ENCODE measurements around the gene TMPRSS11A. TPM values are rescaled to one million over a fixed set of nuclear protein-coding genes. Genes with fewer than 3 reads are reported as not detected.

The TMPRSS11A gene
- total RNA-seq, 1 donor from 2014 or later = not detected

GRCh38 chr4:67879486-67879885 lies 83.8 kb downstream of the TMPRSS11A start:
- Mint-ChIP-seq H3K4me3 (no peak overlapping the region), H3K27ac (no peak overlapping the region), H3K4me1 (no peaks in the 10 kb centered on the region), H3K9me3 (no peaks in the 10 kb centered on the region), H3K36me3 (ENCODE audit: low read depth) (no peaks in the 10 kb centered on the region), H3K27me3 (peaks cover 2% of the 10 kb centered on the region)
- DNase-seq = no peak
- intact Hi-C loops (cut with micrococcal nuclease) = no loop called here

GRCh38 chr4:67877086-67877485 lies 86.2 kb downstream of the TMPRSS11A start:
- no peak for DNase-seq
- Mint-ChIP-seq H3K27me3 (peaks cover 2% of the 10 kb centered on the region), H3K4me1 (no peaks in the 10 kb centered on the region), H3K36me3 (ENCODE audit: low read depth) (no peaks in the 10 kb centered on the region), H3K4me3 (no peak overlapping the region), H3K9me3 (no peaks in the 10 kb centered on the region), H3K27ac (no peak overlapping the region)
- intact Hi-C loops (cut with micrococcal nuclease) = no loop called here

GRCh38 chr4:67874986-67875385 lies 88.3 kb downstream of the TMPRSS11A start:
- Mint-ChIP-seq H3K27ac (no peak overlapping the region), H3K9me3 (no peaks in the 10 kb centered on the region), H3K36me3 (ENCODE audit: low read depth) (no peaks in the 10 kb centered on the region), H3K4me1 (no peaks in the 10 kb centered on the region), H3K4me3 (no peak overlapping the region), H3K27me3 (peaks cover 2% of the 10 kb centered on the region)
- DNase-seq = no peak
- intact Hi-C loops (cut with micrococcal nuclease) = no loop called here

GRCh38 chr4:67873116-67873515 lies 90.2 kb downstream of the TMPRSS11A start:
- Mint-ChIP-seq H3K36me3 (ENCODE audit: low read depth) (no peaks in the 10 kb centered on the region), H3K9me3 (no peaks in the 10 kb centered on the region), H3K4me1 (no peaks in the 10 kb centered on the region), H3K27me3 (peaks cover 4% of the 10 kb centered on the region), H3K4me3 (no peak overlapping the region), H3K27ac (no peak overlapping the region)
- no peak for DNase-seq
- intact Hi-C loops (cut with micrococcal nuclease) = no loop called here

GRCh38 chr4:67871867-67872266 lies 91.4 kb downstream of the TMPRSS11A start:
- Mint-ChIP-seq H3K9me3 (no peaks in the 10 kb centered on the region), H3K4me1 (no peaks in the 10 kb centered on the region), H3K4me3 (no peak overlapping the region), H3K27ac (no peak overlapping the region), H3K27me3 (peaks cover 4% of the 10 kb centered on the region), H3K36me3 (ENCODE audit: low read depth) (no peaks in the 10 kb centered on the region)
- DNase-seq = no peak
- intact Hi-C loops (cut with micrococcal nuclease) = no loop called here

GRCh38 chr4:67869580-67870190 lies 93.6 kb downstream of the TMPRSS11A start:
- H3K4me1 Mint-ChIP-seq = no peaks in the 10 kb centered on the region
- H3K27me3 Mint-ChIP-seq = peaks cover 7% of the 10 kb centered on the region
- no peaks in the 10 kb centered on the region for H3K9me3 Mint-ChIP-seq
- H3K27ac Mint-ChIP-seq = no peak overlapping the region
- no peaks in the 10 kb centered on the region for H3K36me3 Mint-ChIP-seq (ENCODE audit: low read depth)
- DNase-seq = no peak
- intact Hi-C loops (cut with micrococcal nuclease) = no loop called here
- no peak overlapping the region for H3K4me3 Mint-ChIP-seq

GRCh38 chr4:67861513-67861912 lies 101.8 kb downstream of the TMPRSS11A start:
- no peaks in the 10 kb centered on the region for H3K9me3 Mint-ChIP-seq
- intact Hi-C loops (cut with micrococcal nuclease) = no loop called here
- peaks cover 6% of the 10 kb centered on the region for H3K27me3 Mint-ChIP-seq
- H3K36me3 Mint-ChIP-seq (ENCODE audit: low read depth) = no peaks in the 10 kb centered on the region
- no peak overlapping the region for H3K4me3 Mint-ChIP-seq
- DNase-seq = no peak
- no peaks in the 10 kb centered on the region for H3K4me1 Mint-ChIP-seq
- H3K27ac Mint-ChIP-seq = no peak overlapping the region

Other genes starting within 250 kb of the TMPRSS11A start
- gene GNRHR, start 209.1 kb downstream of the TMPRSS11A start, total RNA-seq = not detected in 2 replicates
- not detected in 2 replicates for gene TMPRSS11D, start 79.5 kb downstream of the TMPRSS11A start, total RNA-seq
- not detected in 2 replicates for gene TMPRSS11F, start 166.4 kb upstream of the TMPRSS11A start, total RNA-seq

All from activated CD4-positive, alpha-beta T cell treated with anti-CD3 and anti-CD28 coated beads, Interleukin-2, amount 10 ng/mL, durations not matched to agents 24 days and 14 days (primary cell).